Chondrocyte (in vitro differentiated cells): Measurements from ENCODE around the gene RAP1GAP. TPM values are rescaled to one million over a fixed set of nuclear protein-coding genes. Genes with fewer than 3 reads are reported as not detected.

Experiments used
- DNase-seq: peaks from one replicate; pipeline ENCODE4 v3.0.0; 2021; ENCODE audit warnings: mixed read lengths, low spot score
- H3K27ac Mint-ChIP-seq: one replicate; pipeline ENCODE4 v1.8.0; 2021; ENCODE audit warnings: mild to moderate bottlenecking, moderate library complexity, mixed read lengths; ENCODE audit not compliant: unreplicated experiment
- H3K27me3 Mint-ChIP-seq: 2 replicates; pipeline ENCODE4 v1.8.0; 2021; ENCODE audit warnings: low read depth, mixed read lengths
- H3K36me3 Mint-ChIP-seq: 2 replicates; pipeline ENCODE4 v1.8.0; 2021; ENCODE audit warnings: low read depth, mixed read lengths
- H3K4me1 Mint-ChIP-seq: 2 replicates; pipeline ENCODE4 v1.8.0; 2021; ENCODE audit warnings: low read depth, mild to moderate bottlenecking, mixed read lengths
- H3K4me3 Mint-ChIP-seq: one replicate; pipeline ENCODE4 v1.8.0; 2021; ENCODE audit warnings: mild to moderate bottlenecking, moderate library complexity, mixed read lengths; ENCODE audit not compliant: unreplicated experiment
- H3K9me3 Mint-ChIP-seq: 2 replicates; pipeline ENCODE4 v1.8.0; 2021; ENCODE audit warnings: low read depth, mixed read lengths
- CTCF ChIP-seq: fragments of 200-600 bp; sonication (generic); IDR thresholded peaks from 2 replicates; pipeline ENCODE4 v1.5.0; 2021; ENCODE audit warnings: antibody characterized with exemption, mild to moderate bottlenecking, moderate library complexity
- total RNA-seq: library from RNA; stranded (reverse); gene quantifications from 3 replicates; pipeline ENCODE4 v1.2.1, GENCODE V29; 2021

The RAP1GAP gene
- total RNA-seq, 1 donor from 2014 or later: 1.8 TPM

GRCh38 chr1:21653744-21654100 is 15.4 kb downstream of the RAP1GAP start:
- Mint-ChIP-seq H3K4me1 (peaks cover 14% of the 10 kb centered on the region), H3K4me3 (no peak overlapping the region)

GRCh38 chr1:21652937-21653743 is 16.0 kb downstream of the RAP1GAP start:
- no peaks in the 10 kb centered on the region for H3K36me3 Mint-ChIP-seq
- peaks cover 14% of the 10 kb centered on the region for H3K4me1 Mint-ChIP-seq
- H3K9me3 Mint-ChIP-seq: no peaks in the 10 kb centered on the region
- H3K27ac Mint-ChIP-seq: peak overlapping the region; percentile 41
- no peak for TF ChIP-seq CTCF
- peak overlapping the region; percentile 22 for H3K4me3 Mint-ChIP-seq
- no peak for DNase-seq
- H3K27me3 Mint-ChIP-seq: peaks cover 8% of the 10 kb centered on the region

More at GRCh38 chr1:21653744-21654100, 15.4 kb downstream of the RAP1GAP start:
- peak overlapping the region; percentile 41 for H3K27ac Mint-ChIP-seq
- DNase-seq: no peak
- peaks cover 8% of the 10 kb centered on the region for H3K27me3 Mint-ChIP-seq
- H3K9me3 Mint-ChIP-seq: no peaks in the 10 kb centered on the region
- no peak for TF ChIP-seq CTCF
- H3K36me3 Mint-ChIP-seq: no peaks in the 10 kb centered on the region

- no peak overlapping the region for H3K27ac Mint-ChIP-seq
Observed at GRCh38 chr1:21652101-21652936, 16.8 kb downstream of the RAP1GAP start.

GRCh38 chr1:21651214-21652042 is 17.7 kb downstream of the RAP1GAP start:
- TF ChIP-seq CTCF: no peak
- no peak overlapping the region for H3K27ac Mint-ChIP-seq
- DNase-seq: no peak
- H3K4me3 Mint-ChIP-seq: peak overlapping the region; percentile 70
- peaks cover 4% of the 10 kb centered on the region for H3K27me3 Mint-ChIP-seq
- no peaks in the 10 kb centered on the region for H3K36me3 Mint-ChIP-seq
- no peaks in the 10 kb centered on the region for H3K9me3 Mint-ChIP-seq
- H3K4me1 Mint-ChIP-seq: peaks cover 14% of the 10 kb centered on the region

More at GRCh38 chr1:21652101-21652936, 16.8 kb downstream of the RAP1GAP start:
- DNase-seq: no peak
- no peaks in the 10 kb centered on the region for H3K36me3 Mint-ChIP-seq
- H3K4me1 Mint-ChIP-seq: peaks cover 14% of the 10 kb centered on the region
- peak overlapping the region; percentile 65 for H3K4me3 Mint-ChIP-seq
- TF ChIP-seq CTCF: no peak
- no peaks in the 10 kb centered on the region for H3K9me3 Mint-ChIP-seq
- H3K27me3 Mint-ChIP-seq: peaks cover 8% of the 10 kb centered on the region

- H3K27me3 Mint-ChIP-seq: peaks cover 4% of the 10 kb centered on the region
- H3K36me3 Mint-ChIP-seq: no peaks in the 10 kb centered on the region
- no peaks in the 10 kb centered on the region for H3K9me3 Mint-ChIP-seq
- no peak overlapping the region for H3K4me3 Mint-ChIP-seq
- H3K4me1 Mint-ChIP-seq: peaks cover 14% of the 10 kb centered on the region
- peak; percentile 79 for DNase-seq
- no peak overlapping the region for H3K27ac Mint-ChIP-seq
- no peak for TF ChIP-seq CTCF
Observed at GRCh38 chr1:21650400-21650799, 18.8 kb downstream of the RAP1GAP start.
